Stimulated activated CD8-positive, alpha-beta memory T cell treated with anti-CD3 and anti-CD28 coated beads, Interleukin-15, amount 100 ng/mL, for 24 hours (primary cell): ENCODE measurements around the gene ACSF2.
"Not testable (repeated sequence)": the region's sequence is repeated elsewhere in the genome, so short reads cannot be mapped to it uniquely, and the experiment has no call there.

Experiments
- DNase-seq: peaks from one replicate; pipeline ENCODE4 v3.0.0-alpha.2; 2020; ENCODE audit warnings: low read depth

ACSF2 gene

GRCh38 chr17:50407921-50408320 lies 18.1 kb upstream of the ACSF2 start:
- no peak for DNase-seq

- DNase-seq: no peak
Observed at GRCh38 chr17:50412188-50412732, 13.8 kb upstream of the ACSF2 start.

DNA sequence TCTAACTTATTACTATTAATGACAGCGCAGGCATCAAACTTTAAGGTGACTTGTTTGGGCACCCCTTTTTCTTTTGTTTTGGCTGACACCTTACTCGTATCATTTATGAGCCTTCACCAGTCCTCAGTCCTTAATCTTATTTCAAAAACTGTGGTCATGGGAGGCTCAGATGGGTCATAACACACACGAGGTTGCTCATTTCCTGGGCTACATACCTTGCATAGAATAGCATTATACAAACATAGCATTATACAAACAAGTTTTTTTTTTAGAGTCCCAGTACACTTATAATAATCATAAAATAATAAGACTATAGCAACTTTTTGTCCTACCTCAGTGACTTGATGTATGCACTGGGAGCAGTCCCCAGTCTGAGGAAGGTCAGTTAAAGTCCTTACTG lies 11.2 kb upstream of the ACSF2 start:
- DNase-seq: no peak

DNA sequence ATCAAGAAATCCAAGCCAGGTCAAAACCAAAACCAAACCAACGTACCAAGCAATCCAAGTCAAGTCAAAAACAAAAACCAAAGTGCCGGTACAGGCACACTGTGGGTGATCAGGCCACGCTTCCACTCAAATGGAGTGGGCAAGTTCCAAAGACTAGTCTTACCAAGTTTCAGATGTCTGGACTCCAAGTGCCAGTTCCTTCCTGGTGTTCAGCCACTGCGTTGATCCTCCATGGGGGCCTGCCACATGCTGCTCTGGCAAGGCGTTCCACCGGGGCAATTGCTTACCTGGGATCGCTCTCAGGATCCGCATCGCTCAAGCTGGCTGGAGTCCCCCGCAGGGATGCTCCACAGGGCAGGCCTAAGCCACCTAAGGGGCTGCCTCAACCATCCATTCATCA lies 6.4 kb upstream of the ACSF2 start:
- not testable (repeated sequence) for DNase-seq

- no peak for DNase-seq
Observed at GRCh38 chr17:50420419-50421112, 5.5 kb upstream of the ACSF2 start.

DNA sequence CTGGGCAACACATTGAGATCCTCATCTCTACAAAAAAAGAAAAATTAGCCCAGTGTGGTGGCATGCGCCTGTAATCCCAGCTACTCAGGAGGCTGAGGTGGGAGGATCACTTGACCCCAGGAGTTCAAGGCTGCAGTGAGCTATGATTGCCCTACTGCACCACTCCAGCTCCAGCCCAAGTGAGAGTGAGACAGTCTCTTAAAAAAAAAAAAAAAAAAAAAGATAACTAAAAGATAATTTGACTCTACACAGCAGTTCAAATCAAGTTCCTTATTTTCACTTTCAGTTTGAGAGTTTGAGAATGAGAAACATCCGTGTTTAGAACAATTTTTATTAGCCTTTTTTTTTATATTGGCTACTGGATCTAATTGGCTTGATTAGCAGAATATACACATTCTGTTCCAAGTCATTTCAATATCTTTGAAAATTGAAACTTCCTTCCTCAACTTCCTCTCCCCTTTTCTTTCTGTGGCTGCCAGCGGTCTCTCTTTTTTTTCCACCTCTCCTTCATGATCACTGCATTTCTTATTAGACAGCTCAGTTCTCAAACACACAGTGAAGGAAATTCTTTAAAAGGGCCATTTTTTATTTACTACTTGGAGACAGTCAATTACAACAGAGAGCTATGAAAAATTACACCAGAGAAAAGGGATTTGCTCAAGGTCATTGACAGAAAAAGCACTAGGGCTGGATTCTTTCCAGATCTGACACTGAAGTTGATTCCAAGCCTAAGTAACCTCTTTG lies 4.5 kb upstream of the ACSF2 start:
- DNase-seq: no peak

DNA sequence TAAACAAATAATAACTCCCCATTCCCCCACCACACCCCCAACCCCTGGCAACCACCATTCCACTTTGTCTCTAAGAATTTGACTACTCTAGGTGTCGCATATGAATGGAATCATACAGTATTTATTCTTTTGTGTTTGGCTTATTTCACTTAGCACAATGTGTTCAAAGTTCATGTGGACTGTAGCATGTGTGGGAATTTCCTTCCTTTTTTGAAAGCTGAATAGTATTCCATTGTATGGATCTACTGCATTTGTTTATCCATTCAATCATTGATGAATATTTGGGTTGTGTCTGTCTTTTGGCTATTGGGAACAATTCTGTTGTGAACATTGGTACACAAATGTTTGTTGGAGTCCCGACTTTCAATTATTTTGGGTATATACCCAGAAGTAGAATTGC lies 3.3 kb upstream of the ACSF2 start:
- DNase-seq: no peak

DNA sequence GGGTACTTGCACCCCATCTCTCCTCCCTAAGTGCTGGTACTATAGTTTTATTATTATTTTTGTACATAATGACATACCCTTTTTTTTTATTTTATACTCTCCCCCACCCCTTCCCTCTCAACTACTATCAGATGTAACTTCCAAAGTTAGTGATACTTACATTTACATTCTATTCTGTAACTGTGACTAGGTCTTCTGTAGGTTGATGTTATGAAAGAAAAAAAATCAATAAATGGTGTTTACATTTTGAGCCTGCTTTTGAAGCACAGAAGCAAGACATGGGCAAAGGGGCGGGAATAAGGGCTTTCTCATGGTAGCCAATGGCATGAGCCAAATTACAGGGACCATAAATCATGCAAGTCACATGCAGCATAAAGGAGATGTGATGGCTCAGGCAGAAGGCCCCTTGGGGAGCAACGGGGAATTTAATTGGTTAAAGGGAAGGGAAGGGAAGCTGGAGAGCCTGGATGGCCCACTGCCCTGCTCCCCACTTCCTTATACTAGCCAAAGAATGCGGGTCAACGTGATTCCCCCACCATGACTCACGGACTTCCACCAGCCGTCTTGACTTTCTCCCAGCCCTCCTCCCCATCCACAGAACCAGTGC lies 2.4 kb upstream of the ACSF2 start:
- DNase-seq: no peak

GRCh38 chr17:50424246-50424995 lies 1.6 kb upstream of the ACSF2 start:
- DNase-seq: no peak

DNA sequence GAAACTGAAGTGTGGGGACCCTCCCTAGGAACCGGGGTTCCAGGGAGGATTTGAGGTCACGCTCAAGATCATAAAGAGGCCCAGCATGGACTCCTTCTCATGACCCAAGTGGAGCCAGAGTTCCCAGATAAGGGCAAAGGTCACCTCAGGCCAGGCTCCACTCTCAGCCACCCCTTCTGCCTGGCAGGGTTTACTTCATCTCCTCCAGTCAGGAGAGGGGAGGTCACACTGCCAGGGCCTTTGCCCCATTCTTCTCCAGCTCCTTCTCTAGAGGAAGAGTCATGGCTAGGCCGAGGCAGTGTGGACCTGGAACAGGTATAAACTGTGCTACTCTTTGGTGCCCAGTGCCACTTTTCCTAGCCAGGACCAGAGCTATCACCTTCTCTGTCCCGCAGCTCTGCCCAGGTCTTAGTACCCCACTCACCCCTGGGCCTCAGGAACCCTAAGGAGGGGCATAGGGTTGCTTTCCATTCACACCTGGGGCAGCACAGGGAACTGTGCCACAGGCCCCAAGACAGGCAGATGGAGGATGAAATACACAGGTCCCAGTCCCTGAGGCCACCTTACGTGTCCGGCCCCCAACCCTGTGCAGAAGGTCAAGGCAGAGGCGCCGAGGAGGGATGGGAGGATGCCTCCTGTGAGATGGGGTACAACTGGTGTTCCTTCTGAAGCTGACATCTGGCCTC lies 879 bp upstream of the ACSF2 start:
- no peak for DNase-seq

GRCh38 chr17:50426472-50426782 lies 409 bp downstream of the ACSF2 start:
- DNase-seq: no peak

DNA sequence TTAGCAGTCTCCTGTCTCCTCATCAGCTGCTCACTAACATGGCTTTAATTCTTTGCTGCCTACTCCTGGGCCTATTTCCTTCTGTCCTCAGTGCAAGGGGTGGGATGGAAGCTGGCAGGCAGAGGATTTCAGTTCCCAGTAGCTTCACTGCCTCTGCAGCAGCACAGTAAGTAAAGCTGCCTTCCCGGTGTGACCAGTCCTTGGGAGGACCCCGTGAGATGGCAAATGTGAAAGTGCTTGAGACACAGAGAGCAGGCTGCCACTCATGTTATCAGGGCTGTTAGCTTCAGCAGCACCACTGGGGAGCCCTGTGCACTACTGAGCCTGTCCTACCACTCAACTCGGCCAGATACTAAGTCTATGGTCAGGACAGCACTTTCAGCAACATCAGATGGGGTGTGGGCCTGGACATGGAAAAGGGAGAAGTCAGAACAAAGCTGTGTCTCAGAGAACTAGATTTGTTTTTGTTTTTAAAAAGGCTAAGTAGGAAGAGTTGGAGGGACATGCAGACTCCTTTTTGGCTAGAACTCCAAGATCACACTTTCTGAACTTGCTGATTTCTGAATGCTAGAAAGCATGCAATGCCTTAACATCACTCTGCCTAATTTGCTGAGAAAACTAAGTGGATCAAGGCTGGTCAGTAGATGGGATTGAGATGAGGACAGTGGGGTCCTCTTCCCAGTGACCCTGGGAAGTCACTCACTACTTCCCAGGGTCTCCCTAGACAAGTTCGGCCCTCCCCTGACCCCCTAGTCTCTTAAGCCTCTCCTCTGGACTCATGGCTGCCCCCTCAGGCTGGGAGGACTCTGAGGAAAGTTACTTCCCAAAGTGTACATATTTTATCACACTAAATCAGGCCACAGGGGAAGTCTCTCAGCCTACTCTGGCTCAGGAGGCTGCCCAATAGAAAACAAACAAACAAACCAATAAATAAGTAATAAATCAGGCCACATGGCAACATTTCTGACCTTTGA lies 1.1 kb downstream of the ACSF2 start:
- no peak for DNase-seq

DNA sequence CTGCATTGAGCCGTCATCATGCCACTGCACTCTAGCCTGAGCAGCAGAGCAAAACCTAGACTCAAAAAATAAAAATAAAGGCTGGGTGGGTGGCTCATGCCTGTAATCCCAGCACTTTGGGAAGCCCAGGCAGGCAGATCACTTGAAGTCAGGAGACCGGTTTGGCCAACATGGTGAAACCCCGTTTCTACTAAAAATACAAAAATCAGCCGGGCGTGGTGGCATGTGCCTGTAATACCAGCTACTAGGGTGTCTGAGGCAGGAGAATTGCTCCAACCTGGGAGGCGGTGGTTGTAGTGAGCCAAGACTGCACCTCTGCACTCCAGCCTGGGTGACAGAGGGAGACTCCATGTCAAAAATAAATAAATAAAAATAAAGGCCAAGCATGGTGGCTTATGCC lies 2.1 kb downstream of the ACSF2 start:
- not testable (repeated sequence) for DNase-seq

GRCh38 chr17:50428831-50429424 lies 2.9 kb downstream of the ACSF2 start:
- DNase-seq: no peak

DNA sequence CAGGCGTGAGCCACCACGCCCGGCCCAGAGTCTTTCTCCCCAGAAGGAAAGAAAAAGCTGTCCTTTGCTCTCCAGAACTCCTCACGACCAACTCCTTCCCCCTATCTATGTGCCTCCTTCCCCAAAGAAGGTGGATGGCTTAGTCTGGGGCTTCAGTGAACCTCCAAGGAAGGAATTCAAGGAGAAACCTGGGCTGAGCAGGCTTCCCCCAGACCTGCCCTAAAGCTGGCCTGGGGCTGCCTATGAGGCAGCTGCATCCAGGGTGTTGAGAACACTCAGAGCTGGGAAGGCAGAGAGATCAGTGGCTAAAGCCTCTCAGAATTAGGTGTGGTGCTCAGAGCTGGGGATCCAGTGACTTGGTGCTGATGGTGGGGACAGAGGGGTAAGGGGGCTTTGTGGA lies 3.8 kb downstream of the ACSF2 start:
- no peak for DNase-seq

DNA sequence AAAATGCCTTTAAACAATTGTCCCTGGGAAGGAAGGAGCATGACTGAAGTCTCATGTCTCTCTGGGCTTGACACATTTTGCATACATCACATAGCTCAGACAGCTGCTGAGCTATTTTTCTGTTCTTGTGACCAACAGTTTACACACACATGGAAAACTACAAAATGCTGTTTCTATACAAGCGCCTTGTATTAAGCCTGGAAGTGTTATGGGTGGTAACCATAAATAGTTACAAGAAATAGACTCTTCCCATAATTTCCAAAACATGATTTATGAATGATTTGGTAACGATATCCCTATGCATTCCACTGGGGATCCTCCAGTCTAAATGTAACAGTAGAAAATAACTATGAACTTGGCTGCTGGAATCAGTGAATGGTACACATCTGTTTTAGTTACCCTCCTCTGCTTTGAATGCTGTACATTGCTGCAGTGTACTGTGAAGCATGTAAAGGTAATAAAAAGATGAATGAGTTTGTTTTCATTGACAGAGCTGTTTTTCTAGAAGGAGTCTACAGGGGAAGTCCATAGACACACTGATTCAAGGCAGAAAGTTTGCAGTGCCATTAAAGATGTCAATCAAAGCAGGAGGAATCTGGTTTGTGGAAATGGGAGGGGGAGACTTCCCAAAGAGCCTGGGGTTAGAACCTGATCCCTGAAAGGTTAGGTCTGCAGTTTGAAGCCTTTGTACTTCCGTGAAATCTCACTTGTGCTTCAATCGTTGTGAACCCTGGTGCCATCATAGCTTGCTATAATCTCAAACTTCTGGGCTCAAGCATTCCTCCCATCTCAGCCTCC lies 5.0 kb downstream of the ACSF2 start:
- DNase-seq: no peak

DNA sequence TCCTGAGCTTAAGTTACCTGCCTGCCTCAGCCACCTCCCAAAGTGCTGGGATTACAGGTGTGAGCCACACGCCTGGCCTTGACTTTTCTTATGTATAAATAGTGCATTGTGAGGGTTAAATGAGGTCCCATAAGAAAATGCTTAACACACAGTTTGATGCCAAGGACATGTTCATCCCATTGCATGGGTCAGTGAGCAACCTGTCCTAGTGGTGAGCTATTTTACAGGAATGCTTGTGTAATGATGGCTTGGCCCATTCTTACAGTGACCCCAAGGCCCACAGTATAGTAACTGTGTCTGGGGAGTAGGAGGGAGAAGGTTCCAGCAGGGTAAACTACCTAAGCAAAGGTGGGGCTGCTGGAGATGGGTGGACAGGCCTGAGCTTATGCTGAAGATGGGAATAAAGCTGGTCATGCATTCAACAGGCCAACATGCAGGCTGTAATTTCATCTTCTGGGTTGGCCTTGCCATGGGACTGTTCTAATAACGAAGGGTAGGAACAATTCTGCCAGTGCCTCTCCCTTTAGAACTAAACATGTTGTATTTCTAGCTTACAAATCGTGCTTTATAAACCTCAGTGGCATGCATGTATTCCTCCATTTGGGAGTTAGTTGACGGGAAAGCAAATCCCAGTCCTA lies 6.2 kb downstream of the ACSF2 start:
- DNase-seq: no peak

GRCh38 chr17:50437409-50437808 lies 11.4 kb downstream of the ACSF2 start:
- no peak for DNase-seq

GRCh38 chr17:50439008-50439407 lies 13.0 kb downstream of the ACSF2 start:
- no peak for DNase-seq
